Stimulated activated naive CD4-positive, alpha-beta T cell (primary cell): ENCODE results near the gene PIGO.

Experiments
- DNase-seq, 6 experiments: peaks; one replicate each; lab custom pipeline; 2025; lab: John Stamatoyannopoulos, UW

Gene PIGO

DNA sequence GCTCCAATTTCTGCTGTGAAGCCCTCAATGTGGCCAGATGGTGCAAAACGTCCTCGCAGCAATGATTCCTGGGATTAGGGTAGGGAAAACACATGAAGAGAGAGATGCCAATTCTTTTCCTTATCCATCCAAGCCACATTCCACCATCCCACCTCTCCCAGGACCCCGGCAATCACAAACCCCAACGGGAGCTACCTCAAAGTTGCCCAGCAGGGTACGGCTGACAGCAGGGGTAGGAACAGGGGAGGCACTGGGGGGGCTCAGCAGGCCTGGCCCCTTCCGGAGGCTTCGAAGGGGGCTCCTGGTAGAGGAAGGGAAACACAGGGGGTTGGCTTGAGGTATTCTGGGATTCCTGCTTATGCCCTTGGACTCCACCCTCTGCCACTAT is 9.9 kb upstream of the PIGO start:
- no peak for DNase-seq

DNA sequence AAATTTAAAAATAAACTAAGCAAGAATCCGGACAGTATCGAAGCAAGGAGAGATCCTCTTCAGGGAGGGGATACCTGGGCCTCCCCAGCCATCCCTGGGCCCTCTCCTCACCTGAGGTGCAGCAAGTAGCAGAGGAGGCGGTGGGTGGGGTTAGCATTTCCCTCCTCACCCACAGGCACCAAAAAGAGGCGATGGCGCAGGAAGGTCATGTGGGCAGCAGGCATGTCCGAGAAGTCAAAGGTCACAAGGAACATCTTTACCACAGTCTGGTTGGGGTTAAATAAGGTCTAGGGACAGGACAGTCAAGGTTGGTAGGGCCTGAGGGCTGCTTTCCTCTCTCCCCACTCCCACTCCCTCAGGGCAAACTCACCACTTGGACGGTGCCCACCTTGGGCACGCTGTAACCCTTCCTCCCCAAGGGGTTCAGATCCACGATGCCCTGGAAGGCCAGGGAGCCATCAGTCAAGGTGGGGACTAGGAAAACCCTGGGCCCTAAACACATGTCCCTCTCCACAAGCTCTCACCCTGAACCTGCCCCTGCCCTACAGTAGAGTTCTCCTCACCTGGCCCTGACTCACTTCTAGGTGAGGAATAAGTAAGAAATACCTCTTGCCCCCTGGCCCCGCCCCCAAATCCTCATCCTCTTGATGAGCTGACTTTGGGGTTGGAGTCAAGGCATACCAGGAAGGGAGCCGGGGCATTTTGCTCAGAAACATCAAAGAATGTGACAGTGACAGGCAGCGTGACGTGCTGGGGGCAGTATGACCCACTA is 9.4 kb upstream of the PIGO start:
- DNase-seq, result no peak

DNA sequence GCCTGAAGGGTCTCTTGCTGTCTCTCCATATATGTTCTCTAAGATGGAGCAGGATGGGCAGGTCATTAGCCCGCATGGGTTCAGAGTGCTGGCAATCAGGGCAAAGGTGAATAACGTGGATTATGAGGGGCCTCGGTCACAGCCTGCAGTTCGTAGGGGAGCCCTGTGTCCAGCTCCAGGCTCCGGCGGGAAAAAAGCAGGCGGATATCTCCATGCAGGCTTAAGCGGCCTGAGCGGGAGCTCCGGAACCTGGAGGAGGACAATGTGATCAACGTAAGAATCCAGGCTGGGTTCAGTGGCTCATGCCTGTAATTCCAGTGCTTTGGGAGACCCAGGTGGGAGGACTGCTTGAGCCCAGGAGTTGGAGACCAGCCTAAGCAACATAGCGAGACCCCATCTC is 8.7 kb upstream of the PIGO start:
- no peak for DNase-seq

DNA sequence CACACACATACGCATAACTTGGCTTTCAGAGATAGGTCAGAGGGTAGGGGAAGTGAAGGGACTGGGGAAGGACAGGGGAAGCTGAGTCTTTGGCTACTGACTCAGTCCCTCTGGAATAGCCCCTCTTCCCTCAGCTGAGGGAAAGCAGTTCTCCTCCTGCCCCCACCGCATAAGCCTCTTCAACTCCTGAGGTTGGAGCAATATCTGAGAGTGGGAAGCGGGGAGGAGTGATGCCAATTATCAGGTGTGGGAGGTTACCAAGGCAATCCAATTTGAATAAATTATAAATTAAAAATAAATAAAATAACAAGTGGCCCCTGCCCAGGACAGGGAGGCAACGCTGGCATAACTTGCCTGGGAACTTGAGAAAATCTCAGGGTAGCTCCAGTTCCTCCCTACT is 8.2 kb upstream of the PIGO start:
- no peak for DNase-seq

DNA sequence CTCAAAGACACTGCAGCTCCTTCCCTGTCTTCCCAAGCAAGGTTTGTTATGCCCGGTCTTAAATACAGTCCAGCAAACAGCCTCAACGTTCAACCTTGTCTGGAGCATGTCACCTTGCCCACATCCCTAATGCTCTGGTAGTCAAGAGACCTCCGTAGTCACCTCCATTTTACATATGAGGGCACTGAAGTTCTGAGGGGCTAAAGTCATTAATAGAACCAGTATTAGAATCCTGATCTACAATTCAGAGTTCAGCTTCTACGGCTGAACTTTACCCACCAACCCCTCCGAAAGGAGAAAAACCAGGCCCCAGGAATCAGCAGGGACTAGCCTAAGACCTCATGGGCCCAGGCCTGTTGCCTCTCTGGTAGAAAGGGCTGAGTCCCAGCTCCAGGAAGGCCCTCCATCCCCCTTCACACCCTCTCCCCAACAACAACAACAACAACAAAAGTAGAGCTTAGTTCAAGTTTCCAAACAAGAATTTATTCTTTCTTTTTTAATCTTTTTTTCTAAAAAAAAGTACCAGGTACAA is 7.3 kb upstream of the PIGO start:
- no peak for DNase-seq

DNA sequence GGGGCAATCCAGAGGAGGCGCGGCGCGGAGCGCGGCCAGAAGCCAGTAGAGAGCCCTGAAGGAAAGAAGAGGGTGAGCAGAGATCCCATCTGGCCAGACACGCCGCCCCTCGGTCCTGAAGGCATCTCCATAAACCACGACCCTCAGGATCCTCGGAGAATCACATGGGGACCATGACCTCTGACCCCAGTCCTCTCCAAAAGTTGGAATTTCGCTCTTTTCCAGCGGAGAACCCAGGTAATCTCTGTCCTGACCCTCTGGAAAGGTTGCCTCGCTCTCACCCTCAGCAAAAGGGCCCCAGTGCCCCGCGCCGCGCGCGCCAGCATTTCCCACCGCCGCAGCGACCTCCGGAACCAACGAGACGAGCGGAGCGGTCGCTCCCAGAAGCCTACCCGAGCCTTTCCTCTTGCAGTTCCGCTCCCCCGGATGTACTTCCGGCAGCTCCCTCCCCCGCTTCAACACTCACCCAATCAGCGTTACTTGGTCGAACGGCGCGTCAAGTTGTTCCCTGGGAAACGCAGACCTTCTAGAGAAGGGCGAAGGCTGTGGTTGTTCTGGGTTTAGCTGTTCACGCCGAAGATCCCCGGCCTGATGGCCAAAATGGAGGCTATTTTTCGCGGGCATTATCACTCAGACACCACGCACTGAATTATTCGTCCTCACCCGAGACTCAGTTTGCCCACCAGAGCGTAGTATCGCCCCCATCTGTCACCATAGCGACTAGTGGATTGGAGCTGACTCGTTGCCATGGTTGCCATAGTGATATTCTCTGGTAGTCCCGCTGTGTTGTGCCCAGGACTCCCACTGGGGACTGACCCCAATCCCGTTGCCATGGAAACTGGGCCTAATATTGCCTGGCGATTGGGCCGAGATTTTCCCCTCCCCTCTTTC is 6.6 kb upstream of the PIGO start, which contains the start of gene STOML2:
STOML2 (minus strand) TSS at position 363 of the 891 bp plus-strand sequence; CDS start at position 326, 37 bp downstream.
- peak; percentile 81 to 92 (median 88) for DNase-seq

DNA sequence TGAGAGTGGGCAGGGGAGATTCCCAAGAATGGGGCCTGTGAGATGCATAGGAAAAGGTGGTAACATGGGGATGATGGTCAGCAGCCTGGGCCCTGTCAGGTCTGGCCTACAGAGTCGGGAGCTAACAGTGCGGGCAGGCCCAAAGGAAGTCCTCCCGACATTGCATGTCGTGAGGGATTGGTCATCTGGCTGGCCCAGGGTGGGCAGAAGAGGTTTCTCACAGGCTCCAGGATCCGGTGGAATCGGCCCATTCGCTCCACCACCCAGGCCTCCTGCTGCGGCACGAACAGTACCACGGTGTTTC is 6.0 kb upstream of the PIGO start:
- no peak for DNase-seq

DNA sequence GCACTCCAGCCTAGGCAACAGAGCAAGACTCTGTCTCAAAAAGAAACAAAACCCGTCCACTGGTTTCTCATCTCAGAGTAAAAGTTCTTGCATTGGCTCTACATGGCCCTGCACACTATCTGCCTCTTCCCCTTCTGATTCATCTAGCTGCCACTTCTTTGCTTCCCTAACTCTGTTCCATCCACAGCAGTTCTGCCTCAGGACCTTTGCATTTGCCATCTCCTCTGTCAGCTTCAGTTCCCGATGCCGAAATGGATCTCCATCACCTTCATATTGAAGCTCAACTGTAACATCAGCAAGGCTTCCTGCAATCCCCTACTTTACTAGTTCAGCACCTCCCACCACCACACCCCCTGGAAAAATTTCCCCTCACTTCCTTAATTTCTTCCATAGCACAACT is 1.2 kb upstream of the PIGO start:
- DNase-seq, result no peak

DNA sequence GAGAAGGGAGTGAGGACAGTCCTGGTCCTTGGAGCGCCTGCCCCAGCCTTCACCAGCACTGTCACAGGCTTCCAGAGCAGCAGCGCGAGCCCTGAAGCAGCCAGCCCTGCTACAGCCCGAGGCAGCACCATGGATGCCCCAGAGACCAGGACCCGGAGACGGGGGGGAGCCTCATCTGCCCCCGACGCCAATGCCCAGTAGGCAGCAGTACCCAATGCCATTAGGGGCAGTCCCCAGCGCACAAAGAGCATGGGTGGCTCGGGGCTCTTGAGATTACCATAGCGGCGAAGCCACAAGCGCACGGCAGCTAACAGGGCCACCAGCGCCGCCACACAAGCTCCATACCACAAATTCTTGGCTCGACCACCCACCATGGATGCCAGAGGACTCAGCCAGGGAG is 4.9 kb downstream of the PIGO start:
- no peak for DNase-seq

DNA sequence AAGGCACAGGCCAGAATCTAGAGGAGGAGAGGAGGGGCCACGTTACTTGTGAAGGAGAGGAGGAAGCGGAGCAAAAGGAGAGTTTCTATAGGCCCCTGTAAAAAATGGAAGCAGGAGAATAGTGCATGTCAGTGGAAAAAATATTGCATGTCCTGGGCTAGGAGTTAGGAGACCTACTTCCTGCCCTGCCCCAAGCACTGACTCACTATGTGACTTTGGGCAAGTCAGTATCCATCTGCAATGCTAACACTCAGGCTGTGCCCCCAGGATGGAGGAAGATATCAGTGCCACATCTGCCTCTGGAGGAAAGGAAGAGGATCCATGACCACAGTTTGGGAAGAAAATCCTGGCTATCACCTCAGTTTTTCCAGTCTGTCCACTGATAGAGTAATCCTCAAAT is 7.0 kb downstream of the PIGO start:
- DNase-seq, result no peak

DNA sequence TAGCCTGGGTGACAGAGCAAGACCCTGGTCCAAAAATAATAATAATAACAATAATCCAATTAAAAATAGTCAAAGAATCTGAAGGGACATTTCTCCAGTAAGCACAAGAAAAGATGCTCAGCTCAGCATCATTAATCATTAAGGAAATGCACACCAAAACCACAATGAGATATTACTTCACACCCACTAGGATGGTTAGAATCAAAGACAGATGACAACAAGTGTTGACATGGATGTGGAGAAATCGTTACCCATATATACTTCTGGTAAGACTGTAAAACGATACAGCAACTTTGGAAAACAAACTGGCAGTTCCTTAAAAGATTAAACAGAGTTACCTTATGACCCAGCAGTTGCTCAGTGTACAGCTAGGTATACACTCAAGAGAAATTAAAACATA is 11.3 kb downstream of the PIGO start:
- no peak for DNase-seq

DNA sequence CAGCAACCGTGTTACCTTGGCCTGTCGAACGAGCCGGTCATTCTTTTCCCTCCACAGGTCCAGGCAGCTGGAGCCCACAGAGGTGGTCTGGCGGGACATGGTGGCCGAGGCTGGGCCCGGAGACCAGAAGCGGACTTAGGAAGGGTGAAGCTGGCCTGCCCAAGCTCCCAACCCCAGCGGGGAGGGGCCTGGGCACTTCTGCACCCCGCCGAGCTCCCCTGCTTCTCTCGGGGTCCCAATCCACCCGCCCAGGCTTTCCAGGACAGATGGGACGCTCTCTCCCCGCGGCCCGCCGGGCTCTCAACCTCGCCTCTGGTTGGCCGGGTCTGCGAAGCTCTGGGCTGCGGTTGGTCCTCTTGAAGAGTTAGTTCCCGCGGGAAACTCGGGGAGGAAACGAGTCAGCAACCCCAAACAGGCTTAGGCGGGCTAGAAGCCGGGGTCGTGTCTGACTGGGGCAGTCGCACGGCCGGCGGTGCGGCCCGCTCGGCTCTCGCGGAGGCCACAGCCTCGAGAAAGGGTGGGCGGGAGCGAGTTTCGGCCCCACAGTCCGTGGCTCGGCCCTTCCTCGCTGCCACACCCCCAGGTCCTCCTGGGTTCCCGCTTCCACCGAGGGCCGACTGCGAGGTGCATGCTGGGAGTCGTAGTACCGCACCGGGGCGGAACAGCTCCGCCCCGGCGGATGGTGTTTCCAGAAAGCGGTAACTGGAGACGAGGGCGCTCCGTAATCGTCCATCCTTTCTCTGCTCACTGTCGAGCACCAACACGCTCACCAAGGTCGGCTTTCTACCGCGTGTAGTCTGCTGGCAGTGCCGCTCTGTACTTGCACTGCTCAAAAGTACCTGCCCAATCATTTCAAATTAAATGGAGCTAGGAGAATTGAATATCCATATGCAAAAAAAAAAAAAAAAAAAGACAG is 16.7 kb downstream of the PIGO start, which contains the start of gene FANCG:
FANCG (minus strand) TSS at position 517 of the 916 bp plus-strand sequence; CDS start at position 99, 418 bp downstream.
- peak; percentile 60 to 78 (median 70) for DNase-seq

DNA sequence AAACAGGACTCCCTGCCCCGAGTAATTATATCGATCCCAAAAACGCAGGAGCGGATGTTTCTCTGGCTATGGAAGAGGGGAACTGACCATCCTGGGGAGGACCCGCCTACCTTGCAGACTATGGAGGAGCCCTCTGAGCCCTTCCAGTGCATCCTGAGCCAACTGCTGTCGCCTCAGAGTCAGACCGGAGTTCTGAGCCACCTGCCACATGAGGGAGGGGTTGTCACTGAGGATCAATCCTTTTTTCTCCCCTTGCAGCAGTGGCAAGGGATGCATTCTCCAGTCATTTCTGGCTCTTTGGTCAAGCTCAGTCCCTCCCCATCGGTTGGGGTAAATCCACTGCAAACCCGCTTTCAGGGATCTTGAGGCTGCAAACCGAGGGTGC is 17.4 kb downstream of the PIGO start:
- no peak for DNase-seq

DNA sequence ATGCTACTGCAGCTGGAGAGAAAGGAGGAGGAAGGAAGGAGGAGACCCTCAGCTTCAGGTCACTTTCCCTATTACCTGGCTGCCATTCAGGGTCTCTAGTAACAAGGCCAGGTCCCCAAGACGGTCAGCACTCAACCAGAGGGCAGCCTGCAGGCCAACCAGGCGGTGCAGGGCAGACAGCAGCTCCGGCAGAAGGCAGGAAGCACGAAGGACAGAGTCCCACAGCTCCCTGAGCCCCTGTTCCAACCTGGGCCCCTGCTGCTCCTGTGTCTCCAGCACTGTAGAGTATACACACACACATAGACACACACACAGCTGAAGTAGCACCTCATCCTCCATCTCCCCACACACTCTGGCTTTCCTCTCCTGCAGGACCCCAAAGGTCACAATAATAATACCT is 18.3 kb downstream of the PIGO start:
- no peak for DNase-seq

DNA sequence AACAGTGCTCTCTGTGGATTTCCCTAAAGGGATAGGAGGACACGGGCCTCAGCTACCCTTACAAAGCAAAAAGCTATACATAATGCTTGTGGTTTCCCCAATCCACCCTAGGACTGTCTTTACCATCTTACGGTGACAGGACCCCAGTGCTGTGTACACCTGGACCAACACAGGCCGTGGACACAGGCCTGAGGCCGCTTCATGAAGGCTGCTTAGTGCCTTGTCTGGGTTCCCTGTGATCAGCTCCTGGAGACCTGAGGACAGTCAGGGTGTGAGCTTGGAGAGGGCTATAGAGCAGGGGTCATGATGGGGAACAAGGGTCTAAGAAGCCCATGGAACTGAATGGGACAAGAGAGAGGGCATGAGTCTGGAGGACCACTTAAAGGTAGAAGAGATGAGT is 19.5 kb downstream of the PIGO start:
- DNase-seq, result no peak

DNA sequence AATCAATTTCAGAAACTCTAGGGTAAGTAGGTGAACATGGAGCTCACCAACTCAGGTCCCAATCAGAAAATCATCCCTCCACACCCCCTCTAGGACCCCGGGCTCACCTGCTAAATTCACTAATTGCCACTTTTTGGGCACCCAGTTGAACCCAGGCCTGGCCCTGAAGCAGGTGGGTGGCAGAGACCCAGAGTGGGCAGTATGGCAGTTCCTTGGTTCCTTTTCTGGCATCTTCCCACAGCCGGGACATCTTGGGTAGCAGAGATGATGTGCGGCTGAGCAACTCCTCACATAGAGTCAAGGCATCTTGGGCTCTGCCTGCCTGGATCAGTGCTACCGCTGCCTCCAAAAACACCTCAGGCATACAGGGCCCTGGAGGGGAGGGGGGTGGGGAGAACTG is 21.0 kb downstream of the PIGO start:
- no peak for DNase-seq

DNA sequence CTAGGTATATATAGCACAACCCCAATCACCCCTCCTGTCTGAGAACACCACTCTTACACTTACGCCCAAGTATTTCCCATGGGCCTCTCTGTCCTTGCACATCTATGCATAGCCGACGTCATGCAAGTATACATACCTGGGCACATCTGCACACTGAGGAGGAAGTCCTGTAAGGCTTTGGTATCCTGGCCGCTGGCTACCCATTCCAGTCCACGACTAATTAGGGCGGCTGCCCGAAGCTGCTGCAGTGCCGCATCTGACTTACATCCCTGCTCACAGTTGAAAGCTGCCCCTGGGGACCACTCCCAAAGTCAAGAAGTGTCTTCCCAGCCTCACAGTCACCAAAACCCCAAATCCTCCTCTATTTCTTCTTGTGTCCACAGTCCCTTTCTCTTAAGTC is 21.6 kb downstream of the PIGO start:
- no peak for DNase-seq

DNA sequence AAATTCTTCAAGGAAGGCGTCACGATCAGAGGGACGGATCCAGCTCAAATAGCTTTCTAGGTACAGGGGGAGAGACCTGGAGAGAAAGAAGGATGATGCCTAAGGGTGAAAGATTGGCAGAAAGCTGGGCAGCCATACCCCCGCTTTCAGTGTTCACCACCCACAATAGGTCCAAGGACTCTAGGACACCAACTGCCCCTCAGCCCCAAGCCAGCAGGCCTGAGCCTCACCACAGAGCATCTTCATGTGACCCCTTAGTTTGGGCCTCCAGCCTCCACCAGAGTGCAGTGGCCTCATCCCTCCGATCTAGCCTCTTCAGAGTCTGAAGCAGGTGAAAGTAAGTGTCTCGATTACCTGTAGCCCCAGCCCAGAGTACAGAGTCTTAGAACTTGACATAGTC is 22.2 kb downstream of the PIGO start:
- no peak for DNase-seq

DNA sequence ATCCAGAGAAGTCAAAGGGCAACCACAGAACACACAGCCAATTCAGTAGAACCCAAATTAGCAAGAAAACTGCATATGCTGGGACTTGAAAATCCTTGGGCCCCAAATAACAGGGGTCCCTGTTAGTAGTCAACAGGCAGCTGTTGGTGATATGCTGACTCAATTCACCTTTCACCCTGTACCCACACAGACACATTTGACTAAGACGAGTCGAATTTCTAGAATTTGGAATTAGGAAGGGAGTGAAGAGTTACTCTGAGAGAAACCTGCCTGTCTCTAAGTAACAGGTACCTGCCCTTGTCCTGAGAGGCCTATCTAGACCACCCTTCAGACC is 23.1 kb downstream of the PIGO start:
- no peak for DNase-seq

DNA sequence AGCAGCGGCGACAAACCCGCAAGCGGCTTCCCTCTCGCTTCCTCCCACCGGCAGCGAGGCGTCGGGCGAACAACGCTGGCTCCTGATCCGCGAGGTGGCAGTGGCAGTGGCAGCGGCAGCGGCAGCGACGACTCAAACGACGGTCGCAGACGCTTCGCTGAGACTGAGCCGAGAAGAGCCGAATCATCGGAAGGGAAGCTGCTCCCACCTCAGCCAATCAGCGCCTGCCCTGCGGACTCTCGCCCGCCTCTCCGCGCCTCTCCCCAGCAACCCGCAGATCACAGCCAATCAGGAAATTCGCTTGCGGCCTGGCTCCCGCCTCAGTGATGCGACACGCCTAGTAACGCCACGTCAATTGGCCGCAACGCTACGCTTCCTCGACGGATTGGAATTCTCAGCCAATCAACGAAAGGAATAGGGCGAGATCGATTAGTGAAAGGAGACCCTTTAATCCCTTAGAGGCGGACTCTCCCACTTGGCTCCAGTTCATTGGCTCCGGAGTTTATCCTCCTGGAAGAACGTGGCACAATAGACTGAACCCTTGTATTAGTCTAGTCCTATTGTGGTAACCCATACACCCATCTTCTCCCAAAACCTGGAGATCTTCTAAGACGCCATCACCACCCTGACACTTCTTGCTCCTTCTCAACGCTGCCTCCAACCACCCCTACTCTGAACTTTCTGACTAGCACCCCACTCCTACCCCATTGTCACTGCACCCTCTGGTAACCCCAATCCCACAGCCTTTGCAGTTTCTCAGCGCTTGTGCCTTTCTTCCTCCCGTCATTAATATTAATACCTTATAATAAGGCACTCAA is 23.7 kb downstream of the PIGO start, which contains the start of gene VCP:
VCP (minus strand) TSS at position 165 of the 818 bp plus-strand sequence. CDS start 272 bp downstream, outside the sequence.
- peak; percentile 90 to 98 (median 96) for DNase-seq
